GM19099 (cell line): ENCODE measurements around the gene HTD2.

ENCODE experiments used
- POLR2A ChIP-seq: IDR thresholded peaks from 3 replicates; pipeline ENCODE4 v1.6.1; 2011; ENCODE audit warnings: low read depth; ENCODE audit not compliant: insufficient read length; ENCODE audit errors: extremely low read depth

The HTD2 gene

GRCh38 chr3:58341376-58341775, 35.1 kb downstream of the HTD2 start:
- no peak for TF ChIP-seq POLR2A

- no peak for TF ChIP-seq POLR2A
Observed at GRCh38 chr3:58342676-58343075, 36.4 kb downstream of the HTD2 start.

- TF ChIP-seq POLR2A: no peak
Observed at GRCh38 chr3:58345457-58345856, 39.1 kb downstream of the HTD2 start.

- TF ChIP-seq POLR2A: no peak
Observed at GRCh38 chr3:58346368-58346767, 40.0 kb downstream of the HTD2 start.

GRCh38 chr3:58347984-58348383, 41.7 kb downstream of the HTD2 start:
- no peak for TF ChIP-seq POLR2A

- TF ChIP-seq POLR2A: no peak
Observed at GRCh38 chr3:58349792-58350626, 43.7 kb downstream of the HTD2 start.

GRCh38 chr3:58350627-58351013, 44.3 kb downstream of the HTD2 start:
- no peak for TF ChIP-seq POLR2A

- no peak for TF ChIP-seq POLR2A
Observed at GRCh38 chr3:58351920-58352319, 45.6 kb downstream of the HTD2 start.

GRCh38 chr3:58352626-58353025, 46.3 kb downstream of the HTD2 start:
- no peak for TF ChIP-seq POLR2A

GRCh38 chr3:58353722-58354553, 47.6 kb downstream of the HTD2 start:
- no peak for TF ChIP-seq POLR2A

GRCh38 chr3:58355179-58355578, 48.9 kb downstream of the HTD2 start:
- TF ChIP-seq POLR2A: no peak

GRCh38 chr3:58356054-58356453, 49.7 kb downstream of the HTD2 start:
- no peak for TF ChIP-seq POLR2A

- no peak for TF ChIP-seq POLR2A
Observed at GRCh38 chr3:58357402-58357801, 51.1 kb downstream of the HTD2 start.

GRCh38 chr3:58358092-58358491, 51.8 kb downstream of the HTD2 start:
- TF ChIP-seq POLR2A: no peak

GRCh38 chr3:58358808-58359207, 52.5 kb downstream of the HTD2 start:
- TF ChIP-seq POLR2A: no peak

GRCh38 chr3:58359621-58360020, 53.3 kb downstream of the HTD2 start:
- no peak for TF ChIP-seq POLR2A
